Measurements from ENCODE around the gene ARHGAP22. TPM values are rescaled to one million over a fixed set of nuclear protein-coding genes. Genes with fewer than 3 reads are reported as not detected.

Gene ARHGAP22
- total RNA-seq, 4 donors from 2014 or later: 0.26 to 3.6 (median 3.0) TPM; not detected in 1

DNA sequence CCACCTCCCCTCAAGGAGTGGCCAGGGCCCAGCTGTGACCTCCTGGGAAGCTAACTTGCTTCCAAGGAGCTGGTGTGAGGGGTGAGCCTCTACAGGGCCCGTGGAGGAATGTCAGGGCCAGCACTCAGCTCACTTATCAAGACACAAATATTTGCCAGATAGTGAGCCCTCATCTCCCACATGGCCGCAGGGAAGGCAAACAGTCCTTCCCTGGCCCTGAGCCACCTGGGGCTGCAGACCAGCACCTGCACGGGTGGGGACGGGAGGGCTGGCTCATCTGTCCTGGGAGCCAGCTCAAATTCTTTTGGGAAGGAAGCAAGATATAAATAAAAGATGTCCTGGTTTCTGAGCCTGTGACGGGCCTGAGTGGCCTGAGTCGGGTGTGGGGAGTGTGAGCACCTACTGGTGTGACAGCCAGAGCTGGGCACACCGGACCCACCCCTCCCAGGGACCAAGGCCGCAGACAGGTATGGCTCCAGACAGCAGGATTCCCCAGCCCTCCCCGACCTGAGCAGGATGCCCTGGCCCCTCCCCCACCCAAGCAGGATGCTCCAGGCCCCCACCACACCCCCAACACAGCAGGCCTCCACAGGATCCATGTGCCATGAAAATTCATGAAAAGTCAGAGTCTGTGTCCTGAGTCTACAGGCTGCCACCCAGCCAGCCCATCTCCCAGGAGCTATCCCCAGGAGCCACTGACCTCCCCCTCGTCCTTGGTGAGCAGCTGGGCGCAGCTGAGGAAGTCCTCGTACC lies 150.4 kb downstream of the ARHGAP22 start:
- DNase-seq: no peak
- TF ChIP-seq, protein P1, sequence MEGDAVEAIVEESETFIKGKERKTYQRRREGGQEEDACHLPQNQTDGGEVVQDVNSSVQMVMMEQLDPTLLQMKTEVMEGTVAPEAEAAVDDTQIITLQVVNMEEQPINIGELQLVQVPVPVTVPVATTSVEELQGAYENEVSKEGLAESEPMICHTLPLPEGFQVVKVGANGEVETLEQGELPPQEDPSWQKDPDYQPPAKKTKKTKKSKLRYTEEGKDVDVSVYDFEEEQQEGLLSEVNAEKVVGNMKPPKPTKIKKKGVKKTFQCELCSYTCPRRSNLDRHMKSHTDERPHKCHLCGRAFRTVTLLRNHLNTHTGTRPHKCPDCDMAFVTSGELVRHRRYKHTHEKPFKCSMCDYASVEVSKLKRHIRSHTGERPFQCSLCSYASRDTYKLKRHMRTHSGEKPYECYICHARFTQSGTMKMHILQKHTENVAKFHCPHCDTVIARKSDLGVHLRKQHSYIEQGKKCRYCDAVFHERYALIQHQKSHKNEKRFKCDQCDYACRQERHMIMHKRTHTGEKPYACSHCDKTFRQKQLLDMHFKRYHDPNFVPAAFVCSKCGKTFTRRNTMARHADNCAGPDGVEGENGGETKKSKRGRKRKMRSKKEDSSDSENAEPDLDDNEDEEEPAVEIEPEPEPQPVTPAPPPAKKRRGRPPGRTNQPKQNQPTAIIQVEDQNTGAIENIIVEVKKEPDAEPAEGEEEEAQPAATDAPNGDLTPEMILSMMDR (IDR thresholded peaks at IDR 0.05): no peak
- no peak for TF ChIP-seq POLR2A (IDR thresholded peaks at IDR 0.05)
- H3K4me3 ChIP-seq: no peak overlapping the region
- intact Hi-C loops (cut with DNase I; ENCODE audit: low total_unique reads): no loop called here
- H3K27me3 ChIP-seq: no peaks in the 10 kb centered on the region
- no peaks in the 10 kb centered on the region for H3K4me1 ChIP-seq
- H3K9me3 ChIP-seq: no peaks in the 10 kb centered on the region
- no peak overlapping the region for H3K27ac ChIP-seq
- no peaks in the 10 kb centered on the region for H3K36me3 ChIP-seq

DNA sequence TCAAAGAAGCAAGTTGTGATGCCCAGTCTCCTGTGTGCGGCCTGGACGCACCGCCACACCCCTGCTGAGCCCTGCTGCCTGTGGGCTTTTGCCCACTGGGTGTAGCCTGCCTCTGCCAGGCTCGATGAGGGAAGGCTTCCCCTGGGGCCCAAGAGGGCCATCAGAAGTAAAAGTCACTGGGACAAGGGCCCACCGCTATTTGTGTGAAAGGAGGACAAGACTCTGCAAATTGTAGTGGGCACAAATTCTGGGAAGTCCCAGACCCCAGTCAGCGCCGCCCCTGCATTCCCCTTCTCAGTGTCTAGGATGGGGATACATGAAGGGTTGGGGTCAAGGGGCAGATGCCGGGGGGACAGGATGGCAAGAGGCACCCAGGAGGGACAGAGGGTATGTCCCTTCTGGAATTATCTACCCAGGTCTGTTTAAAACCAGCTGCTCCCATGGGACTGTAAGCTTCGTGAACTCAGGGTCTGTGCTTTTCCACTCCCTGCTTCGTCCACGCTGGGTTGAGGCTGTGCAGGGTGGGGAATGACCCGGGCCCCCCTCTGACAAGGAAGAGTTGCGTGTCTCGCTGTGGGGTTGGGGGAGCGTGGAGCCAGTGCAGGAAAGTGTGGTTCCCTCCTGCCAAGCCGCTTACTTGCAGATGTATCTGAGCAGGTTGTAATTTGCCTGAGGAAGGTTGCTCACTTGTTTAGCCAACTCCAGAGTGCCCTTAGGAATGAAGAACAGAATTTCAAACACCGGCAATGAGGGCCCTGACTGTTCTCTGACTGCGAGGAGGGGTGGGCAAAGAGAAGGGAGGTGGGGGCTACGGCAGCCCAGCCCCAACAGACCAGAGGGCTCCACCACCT lies 151.2 kb downstream of the ARHGAP22 start:
- Histone ChIP-seq H3K4me1 (no peaks in the 10 kb centered on the region), H3K9me3 (no peaks in the 10 kb centered on the region), H3K27me3 (no peaks in the 10 kb centered on the region), H3K27ac (no peak overlapping the region), H3K36me3 (no peaks in the 10 kb centered on the region), H3K4me3 (no peak overlapping the region)
- intact Hi-C loops (cut with DNase I; ENCODE audit: low total_unique reads): no loop called here
- DNase-seq: no peak
- no peak for TF ChIP-seq POLR2A (IDR thresholded peaks at IDR 0.05)

DNA sequence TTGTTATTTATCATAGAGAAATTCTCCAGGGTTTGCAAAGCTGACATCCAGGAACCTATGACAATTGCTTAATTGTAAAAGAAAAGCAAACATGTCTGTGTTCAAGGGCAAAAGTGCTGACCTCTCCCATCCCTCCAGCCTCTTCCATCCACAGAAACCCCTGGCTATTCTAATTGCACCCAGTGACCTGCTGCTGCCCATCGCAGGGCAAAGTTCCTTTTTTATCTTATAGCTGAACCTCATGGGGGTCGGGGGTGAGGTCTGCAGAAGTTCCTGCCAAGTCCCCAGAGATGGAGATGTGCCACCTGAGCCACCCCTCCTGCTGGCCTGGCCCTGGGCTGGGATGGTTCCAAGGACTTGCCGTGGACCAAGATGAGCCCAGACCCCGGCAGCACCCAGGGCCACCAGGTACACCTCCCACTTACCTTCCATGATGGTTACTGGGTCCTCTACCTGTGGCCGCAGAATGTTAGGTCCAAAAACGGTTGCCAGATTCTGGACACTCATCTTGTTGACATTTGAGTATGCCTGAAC lies 151.9 kb downstream of the ARHGAP22 start:
- Histone ChIP-seq H3K27me3 (no peaks in the 10 kb centered on the region), H3K9me3 (no peaks in the 10 kb centered on the region), H3K4me1 (no peaks in the 10 kb centered on the region), H3K36me3 (no peaks in the 10 kb centered on the region), H3K27ac (no peak overlapping the region), H3K4me3 (no peak overlapping the region)
- DNase-seq: no peak
- intact Hi-C loops (cut with DNase I; ENCODE audit: low total_unique reads): no loop called here
- TF ChIP-seq, protein P1 (IDR thresholded peaks at IDR 0.05): no peak
- TF ChIP-seq POLR2A (IDR thresholded peaks at IDR 0.05): no peak

DNA sequence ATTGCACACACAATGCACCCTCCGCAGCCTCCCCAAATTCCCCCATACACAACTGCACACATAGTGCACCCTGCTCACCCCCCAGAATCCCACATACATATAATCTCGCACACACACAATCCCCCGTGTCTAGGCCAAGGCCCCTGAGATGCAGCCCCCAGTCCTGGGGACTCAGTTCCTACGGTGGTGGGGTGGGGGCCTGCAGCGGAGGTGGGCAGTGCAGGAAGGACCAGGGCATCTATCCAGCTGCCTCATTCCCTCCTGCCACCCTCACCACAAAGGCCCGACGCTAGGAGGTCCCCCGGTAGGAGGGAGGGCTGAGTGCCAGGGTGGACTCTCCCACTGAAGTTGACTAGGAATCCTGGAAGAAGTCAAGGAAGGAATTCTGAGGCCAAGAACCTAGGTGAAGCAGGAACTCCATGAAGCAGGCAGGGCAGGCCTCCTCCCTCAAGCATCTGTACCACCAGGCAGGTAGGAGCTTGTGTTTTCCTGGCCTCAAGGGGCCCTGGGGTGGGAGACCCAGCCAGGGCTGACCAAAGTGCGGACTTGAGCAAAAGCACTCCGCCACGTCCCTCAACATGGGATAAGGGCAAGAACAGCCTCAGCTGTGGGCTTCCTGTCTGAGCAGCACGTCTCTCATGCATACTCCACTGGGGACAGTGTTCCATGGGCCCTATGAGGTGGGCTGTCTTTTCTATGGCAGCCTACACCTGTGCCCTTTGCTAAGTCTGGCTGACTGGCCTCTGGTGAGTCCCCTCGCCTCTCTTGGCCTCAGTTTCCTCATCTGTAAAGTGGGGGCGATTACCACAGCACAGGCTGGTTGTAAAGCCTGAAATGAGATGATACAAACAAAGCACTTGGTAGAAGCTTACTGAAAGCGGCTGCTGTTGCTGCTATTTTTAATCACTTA lies 152.6 kb downstream of the ARHGAP22 start:
- Histone ChIP-seq H3K9me3 (no peaks in the 10 kb centered on the region), H3K36me3 (no peaks in the 10 kb centered on the region), H3K27me3 (no peaks in the 10 kb centered on the region), H3K27ac (no peak overlapping the region), H3K4me1 (no peaks in the 10 kb centered on the region), H3K4me3 (no peak overlapping the region)
- DNase-seq: no peak
- no peak for TF ChIP-seq POLR2A (IDR thresholded peaks at IDR 0.05)
- TF ChIP-seq, protein P1 (IDR thresholded peaks at IDR 0.05): no peak
- intact Hi-C loops (cut with DNase I; ENCODE audit: low total_unique reads): no loop called here
